NCI-H446 treated with DMSO at 0.1 percent for 48 hours (cell line): ENCODE results near the gene DENND1A.

Experiments
- DNase-seq: peaks from one replicate; lab custom pipeline; 2025; lab: John Stamatoyannopoulos, UW

DENND1A gene

DNA sequence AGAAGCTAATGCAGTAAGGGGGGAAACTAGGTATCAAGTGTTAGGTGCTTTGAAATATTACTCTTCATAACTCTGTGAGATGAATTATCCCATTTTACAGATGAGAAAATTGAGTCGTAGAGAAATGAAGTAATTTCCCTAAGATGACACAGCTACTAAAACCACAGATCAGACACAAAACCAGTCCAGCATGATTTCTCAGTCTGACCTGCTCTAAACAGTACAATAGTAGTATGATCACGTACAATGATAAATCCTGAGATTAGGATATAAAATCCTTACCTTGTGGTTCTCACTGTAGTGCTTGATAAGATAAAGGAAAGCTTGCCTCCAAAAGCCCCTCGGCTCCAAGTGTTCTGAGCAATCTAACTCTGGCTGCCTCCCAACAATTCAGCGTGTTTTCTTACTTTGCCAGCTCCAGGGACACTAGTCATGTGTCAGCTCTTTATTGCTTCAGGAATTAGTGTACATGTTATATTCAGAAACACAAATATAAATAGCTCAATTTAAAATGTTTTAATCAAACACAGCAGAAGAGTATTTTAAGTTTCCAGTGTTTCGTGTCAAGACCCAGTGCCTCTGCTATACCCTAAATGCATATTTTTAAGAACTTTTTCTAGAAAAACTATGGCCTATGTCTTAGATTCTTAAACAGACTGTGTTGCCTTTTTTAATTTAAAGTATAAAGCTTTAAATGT lies 243.6 kb downstream of the DENND1A start:
- DNase-seq = peak; percentile 36

GRCh38 chr9:123685489-123686083 lies 244.3 kb downstream of the DENND1A start:
- DNase-seq = no peak

- no peak for DNase-seq
These were observed 245.4 kb downstream of the DENND1A start for GRCh38 chr9:123684393-123685149.

DNA sequence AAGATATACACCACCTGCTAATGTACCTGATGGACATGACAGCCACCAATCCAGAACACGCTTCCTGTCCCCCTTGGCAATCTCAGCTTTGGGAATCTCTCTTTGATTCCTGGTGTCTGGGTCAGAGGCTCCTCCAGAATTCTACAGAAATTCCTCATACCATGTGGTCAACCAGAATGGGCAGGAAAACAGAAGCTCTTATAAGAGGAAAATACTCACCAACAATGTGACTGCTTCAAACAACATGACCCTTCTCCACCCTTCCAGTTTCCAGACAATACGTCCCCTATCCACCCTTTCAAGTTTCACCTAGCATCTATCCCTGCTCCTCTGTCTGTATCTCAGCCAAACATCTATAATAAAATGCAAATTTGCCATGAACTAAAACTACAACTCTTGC lies 247.2 kb downstream of the DENND1A start:
- DNase-seq = no peak

GRCh38 chr9:123680352-123680751 lies 249.6 kb downstream of the DENND1A start:
- no peak for DNase-seq

DNA sequence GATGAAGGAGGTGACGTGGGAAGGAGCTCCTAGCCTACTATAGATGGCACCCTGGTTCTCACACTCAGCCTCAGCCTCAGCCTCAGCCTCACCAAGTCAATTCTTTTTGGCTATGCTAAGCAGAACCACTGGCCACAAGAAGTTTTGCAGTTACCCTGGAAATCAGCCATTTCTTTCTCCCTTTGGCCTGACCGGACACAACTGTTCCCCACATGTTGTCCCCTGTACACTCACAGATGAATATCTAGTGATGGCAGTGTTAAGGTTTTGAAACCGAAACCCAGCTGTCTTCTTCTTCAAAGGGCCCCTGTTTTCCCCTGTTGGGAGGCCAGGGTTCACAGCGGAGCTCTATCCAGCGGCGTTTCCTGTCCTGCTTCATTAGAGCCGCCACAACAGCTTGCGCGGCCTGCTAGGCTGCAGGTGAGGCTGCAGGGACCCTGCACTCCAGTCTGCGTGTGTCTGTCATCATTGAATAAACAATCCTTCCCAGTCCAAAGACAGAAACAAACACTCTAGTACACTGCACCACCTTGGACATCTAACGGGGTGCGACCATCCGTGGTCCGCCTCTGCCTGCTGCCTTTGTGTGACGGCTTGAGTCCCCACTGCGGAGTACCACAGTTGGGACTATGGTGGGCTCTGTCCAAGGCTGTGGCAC lies 250.5 kb downstream of the DENND1A start:
- no peak for DNase-seq

DNA sequence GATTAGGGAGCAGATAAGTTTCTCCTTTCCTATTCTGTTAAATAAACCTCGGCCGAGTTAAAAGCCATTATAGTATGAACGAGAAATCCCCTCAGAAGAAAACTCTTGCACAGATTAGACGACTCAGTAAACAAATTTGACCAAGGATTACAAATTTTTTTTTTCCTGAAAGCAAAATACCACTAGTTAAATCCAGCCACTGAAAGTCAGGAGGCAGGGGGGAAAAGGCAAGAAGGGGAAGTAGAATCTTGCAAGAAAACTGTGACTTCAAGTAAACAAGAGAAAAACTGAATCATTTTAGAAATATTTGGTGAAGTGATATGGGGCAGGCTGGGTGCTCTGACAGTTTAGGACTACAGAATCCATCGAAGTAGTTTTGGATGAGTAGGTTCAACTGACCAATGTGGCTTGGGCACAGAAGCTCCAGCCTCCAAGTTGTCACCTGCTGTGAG lies 251.0 kb downstream of the DENND1A start:
- no peak for DNase-seq

GRCh38 chr9:123678038-123678877 lies 251.7 kb downstream of the DENND1A start:
- no peak for DNase-seq

DNA sequence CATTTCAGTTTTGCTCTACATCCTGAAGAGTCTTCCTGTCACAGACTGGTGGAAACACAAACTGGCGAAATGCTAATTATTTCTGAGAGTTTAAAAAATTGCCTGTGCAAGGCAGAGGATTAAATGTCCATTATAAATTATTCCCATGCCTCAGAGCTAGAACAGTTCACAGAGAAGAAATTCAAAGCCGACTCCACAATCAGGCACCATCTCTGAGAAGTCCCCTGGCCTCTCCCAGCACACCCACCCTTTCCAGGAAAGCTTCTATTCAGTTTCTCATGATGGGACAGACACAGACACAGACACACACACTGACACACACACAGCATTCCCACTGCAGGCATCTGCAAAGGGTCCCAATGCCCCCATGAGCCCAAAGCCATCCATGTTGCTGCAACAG lies 253.1 kb downstream of the DENND1A start:
- no peak for DNase-seq

DNA sequence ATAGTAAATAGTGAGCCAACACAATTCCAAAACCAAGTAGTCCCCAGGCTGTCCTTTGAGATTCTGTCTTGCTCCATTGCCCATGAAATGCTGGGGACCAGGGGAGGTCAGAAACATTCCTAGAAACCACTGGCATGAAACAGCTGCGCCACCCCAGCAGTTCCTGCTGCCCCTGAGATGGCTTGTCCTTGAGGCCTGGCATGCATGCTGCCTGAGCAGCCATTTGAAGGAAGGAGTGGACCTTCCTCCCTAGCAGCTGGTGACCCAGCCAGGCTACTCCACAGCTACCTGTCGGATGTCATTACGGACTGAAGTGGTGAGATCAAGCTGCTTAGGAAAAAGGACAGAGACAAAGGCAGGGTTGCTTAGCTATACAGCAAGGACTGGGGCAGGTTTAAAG lies 260.6 kb downstream of the DENND1A start:
- DNase-seq = no peak

DNA sequence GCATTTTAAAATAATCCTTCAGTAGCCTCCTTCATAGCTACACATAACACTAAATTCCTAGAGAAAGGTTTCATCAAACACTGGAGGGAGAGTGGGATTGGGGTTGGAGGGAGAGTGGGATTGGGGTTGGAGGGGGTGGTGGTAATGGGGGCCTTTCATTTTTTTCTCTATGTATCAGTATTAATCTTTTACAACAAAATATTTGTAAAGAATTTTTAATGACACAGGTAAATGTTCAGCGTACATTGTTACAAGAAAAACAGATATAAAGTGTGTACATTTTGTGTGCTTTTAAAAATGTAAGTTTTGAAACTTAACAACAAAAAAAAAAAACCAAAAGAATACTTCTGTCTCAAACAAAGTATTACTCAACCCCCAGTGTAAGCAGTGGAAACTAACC lies 266.4 kb downstream of the DENND1A start:
- no peak for DNase-seq

DNA sequence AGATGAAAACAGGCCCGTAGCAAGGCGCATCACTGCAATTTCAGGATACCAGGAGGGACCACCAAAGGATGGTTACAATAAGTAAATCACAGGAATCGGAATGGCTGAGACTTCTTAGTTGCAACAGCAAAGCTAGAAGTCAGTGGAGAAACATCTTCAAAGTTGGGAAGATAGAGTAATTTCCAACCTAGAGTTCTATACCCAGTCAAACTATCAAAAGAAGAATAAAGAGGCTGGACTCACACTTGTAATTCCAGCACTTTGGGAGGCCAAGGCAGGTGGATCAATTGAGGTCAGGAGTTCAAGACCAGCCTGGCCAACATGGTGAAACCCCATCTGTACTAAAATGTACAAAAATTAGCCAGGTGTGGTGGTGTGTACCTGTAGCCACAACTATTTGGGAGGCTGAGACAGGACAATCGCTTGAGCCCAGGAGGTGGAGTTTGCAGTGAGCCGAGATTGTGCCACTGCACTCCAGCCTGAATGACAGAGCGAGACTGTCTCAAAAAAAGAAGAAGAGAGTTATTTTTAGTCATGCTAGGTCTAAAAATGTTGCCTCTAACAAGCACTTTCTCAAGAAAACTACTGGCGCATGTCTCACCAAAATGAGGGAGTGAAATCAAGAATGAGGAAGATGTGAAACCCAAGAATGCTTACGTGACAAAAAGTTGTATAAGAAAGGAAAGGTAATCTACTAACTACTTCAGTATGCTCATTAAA lies 267.7 kb downstream of the DENND1A start:
- no peak for DNase-seq

DNA sequence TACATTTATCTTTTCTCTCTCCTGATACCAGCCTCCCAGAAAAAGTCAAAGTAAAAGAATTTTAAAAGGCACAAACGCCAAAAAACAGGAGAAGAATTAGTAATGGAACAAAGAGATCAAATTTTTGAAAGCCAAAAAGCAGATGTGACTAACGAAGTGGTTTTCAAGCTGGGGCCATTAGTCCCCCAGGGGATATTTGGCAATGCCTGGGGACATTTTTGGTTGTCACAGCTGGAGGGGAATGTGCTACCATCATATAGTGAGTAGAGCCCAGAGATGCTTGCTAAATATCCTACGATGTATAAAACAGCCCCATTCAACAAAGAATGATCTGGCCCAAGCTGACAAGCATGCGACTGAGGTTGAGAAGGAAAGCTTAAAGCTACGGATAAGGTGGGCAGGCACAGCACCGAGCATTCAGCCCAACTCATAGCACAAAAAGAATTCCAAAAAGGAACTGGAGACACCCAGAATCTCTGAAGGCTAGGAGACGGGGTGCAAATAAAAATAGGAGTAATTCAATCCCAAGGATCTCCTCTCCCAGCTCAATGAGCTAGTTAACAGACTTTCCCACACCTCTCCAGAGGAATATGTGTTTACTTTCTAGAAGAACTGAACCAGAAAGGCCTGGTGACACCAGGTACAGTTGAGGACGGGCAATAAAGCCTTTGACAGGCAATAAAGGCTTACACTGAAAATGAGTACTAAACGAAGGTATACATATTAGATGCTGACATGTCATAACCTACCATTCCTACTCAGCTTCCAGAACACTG lies 269.0 kb downstream of the DENND1A start:
- DNase-seq = no peak

DNA sequence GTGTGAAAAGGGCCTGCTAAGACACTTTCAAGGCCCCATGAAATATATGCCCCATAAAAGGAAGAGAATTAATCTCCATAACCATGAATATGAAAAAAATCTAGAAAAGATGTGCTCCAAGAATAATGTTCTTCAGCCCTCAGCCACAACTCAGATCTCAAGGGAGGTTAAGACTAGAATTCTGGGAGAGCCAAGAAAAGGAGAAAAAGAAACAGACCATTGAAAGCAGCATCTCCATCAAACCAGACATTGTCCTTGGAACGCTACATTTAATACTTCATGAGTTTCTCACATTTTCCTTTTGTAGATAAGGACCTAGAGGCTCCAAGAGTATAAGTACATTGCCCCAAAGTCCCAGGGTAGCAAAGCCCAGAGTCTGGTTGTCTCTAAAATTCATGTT lies 270.6 kb downstream of the DENND1A start:
- no peak for DNase-seq

GRCh38 chr9:123658792-123659191 lies 271.1 kb downstream of the DENND1A start:
- DNase-seq = no peak

DNA sequence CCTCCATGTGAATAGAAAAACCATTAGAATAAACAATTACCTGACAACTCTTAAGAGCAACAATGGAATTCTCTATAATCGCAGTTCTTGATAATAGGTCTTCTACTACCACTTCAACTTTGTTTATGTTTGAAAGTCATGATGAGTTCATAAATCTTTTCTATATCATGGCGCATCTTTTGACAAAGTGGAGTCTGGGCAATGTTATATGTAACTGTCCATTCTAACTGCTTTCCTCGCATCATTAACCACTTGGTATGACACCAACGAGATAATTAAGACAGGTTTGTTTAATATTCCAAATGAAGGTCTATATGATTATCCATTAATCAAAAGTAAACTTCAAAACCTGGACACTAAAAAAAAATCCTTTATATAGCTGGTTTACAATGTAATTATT lies 272.0 kb downstream of the DENND1A start:
- DNase-seq = no peak

- DNase-seq = no peak
These were observed 272.8 kb downstream of the DENND1A start for GRCh38 chr9:123657099-123657498.

DNA sequence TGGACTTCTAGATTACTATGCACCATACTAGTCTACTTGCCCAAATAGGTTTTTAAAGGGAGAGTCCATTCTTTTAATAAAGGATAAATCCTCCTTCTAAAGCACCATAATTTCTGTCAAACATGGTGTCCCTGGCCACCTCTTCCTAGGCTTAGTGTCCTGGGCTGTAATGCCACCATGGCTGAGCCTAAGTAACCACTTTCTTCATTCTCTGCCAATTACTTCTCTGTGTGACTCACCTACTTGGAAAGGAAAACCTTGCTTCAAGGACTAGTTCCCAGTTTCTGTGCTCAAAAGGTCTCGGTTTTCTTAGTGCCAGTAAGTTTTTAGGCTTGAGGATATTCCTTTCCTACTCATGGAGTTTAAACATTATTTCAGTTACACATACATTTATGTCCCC lies 273.4 kb downstream of the DENND1A start:
- DNase-seq = no peak

- no peak for DNase-seq
These were observed 274.1 kb downstream of the DENND1A start for GRCh38 chr9:123655681-123656423.
